GM12892 (cell line): ENCODE data around the gene ARHGAP9.

ENCODE experiments used
- POLR2AphosphoS5 ChIP-seq: IDR thresholded peaks from 2 replicates; pipeline ENCODE4 v1.6.1; 2011; ENCODE audit warnings: low read depth, low read length, control low read depth
- TAF1 ChIP-seq: IDR thresholded peaks from 2 replicates; pipeline ENCODE4 v1.6.1; 2011; ENCODE audit warnings: low read depth, mild to moderate bottlenecking, control low read depth, low read length, borderline replicate concordance

DNA sequence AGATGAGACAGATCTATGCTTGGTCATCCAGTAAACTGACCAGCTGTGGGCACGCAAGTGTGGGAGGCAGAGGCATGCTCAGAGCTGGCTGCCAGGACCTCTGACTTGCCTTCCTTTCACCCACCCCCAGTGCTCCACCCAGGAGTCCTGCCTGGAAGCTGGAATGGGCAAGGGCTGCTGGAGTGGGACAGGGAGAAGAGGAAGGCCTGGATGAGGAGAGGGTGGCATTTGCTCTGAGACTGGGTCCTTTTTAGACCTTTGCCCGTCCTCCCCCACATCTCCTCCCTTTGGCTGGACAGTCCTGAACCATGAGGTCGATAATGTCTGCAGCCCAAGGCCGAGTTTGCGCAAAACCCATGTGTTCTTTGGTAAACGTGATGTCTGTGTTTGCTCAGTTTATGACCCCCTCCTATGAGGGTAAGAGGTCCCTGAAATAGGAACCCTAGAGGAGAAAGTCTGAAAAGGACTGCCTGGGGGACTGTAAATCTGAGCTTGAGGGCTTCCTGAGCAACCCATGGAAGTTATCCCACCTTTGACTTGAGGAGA, 28.4 kb downstream of the ARHGAP9 start:
- TF ChIP-seq TAF1 = no peak
- no peak for TF ChIP-seq POLR2AphosphoS5
